Measurements from ENCODE around the gene RASA3. TPM values are rescaled to one million over a fixed set of nuclear protein-coding genes. Genes with fewer than 3 reads are reported as not detected.

Gene RASA3
- total RNA-seq, 1 donor from 2014 or later = 17.3 TPM

GRCh38 chr13:113945857-113946408 lies 186.5 kb downstream of the RASA3 start:
- intact Hi-C loops (cut with DNase I) = no loop called here
- no peaks in the 10 kb centered on the region for H3K36me3 ChIP-seq
- H3K27me3 ChIP-seq = no peaks in the 10 kb centered on the region
- H3K9me3 ChIP-seq = no peaks in the 10 kb centered on the region
- no peak overlapping the region for H3K4me3 ChIP-seq
- no peaks in the 10 kb centered on the region for H3K4me1 ChIP-seq
- DNase-seq = no peak
- no peak overlapping the region for H3K27ac ChIP-seq
- TF ChIP-seq CTCF (IDR thresholded peaks at IDR 0.05) = no peak
- no peak for ATAC-seq

GRCh38 chr13:113943821-113944565 lies 188.4 kb downstream of the RASA3 start:
- DNase-seq (no peak), ATAC-seq (no peak)
- H3K4me3 ChIP-seq = no peak overlapping the region
- H3K36me3 ChIP-seq = no peaks in the 10 kb centered on the region
- no peak for TF ChIP-seq CTCF (IDR thresholded peaks at IDR 0.05)
- no peaks in the 10 kb centered on the region for H3K4me1 ChIP-seq
- H3K27ac ChIP-seq = no peak overlapping the region
- no peaks in the 10 kb centered on the region for H3K27me3 ChIP-seq
- intact Hi-C loops (cut with DNase I) = no loop called here
- no peaks in the 10 kb centered on the region for H3K9me3 ChIP-seq

- H3K4me3 ChIP-seq = no peak overlapping the region
- H3K4me1 ChIP-seq = no peaks in the 10 kb centered on the region
- DNase-seq = no peak
- no peaks in the 10 kb centered on the region for H3K9me3 ChIP-seq
- no peak overlapping the region for H3K27ac ChIP-seq
- H3K36me3 ChIP-seq = no peaks in the 10 kb centered on the region
- no peak for ATAC-seq
- H3K27me3 ChIP-seq = no peaks in the 10 kb centered on the region
- TF ChIP-seq CTCF (IDR thresholded peaks at IDR 0.05) = no peak
- intact Hi-C loops (cut with DNase I) = no loop called here
Measured at GRCh38 chr13:113942591-113943103, 189.8 kb downstream of the RASA3 start.

- H3K9me3 ChIP-seq = no peaks in the 10 kb centered on the region
- no peak overlapping the region for H3K27ac ChIP-seq
- H3K4me1 ChIP-seq = no peaks in the 10 kb centered on the region
- intact Hi-C loops (cut with DNase I) = no loop called here
- TF ChIP-seq CTCF (IDR thresholded peaks at IDR 0.05) = no peak
- no peaks in the 10 kb centered on the region for H3K27me3 ChIP-seq
- H3K4me3 ChIP-seq = no peak overlapping the region
- no peak for ATAC-seq
- DNase-seq = no peak
- no peaks in the 10 kb centered on the region for H3K36me3 ChIP-seq
Measured at GRCh38 chr13:113941571-113942191, 190.7 kb downstream of the RASA3 start.

- no peak for DNase-seq
- Histone ChIP-seq H3K36me3 (no peaks in the 10 kb centered on the region), H3K4me1 (no peaks in the 10 kb centered on the region), H3K27me3 (peaks cover 8% of the 10 kb centered on the region), H3K4me3 (no peak overlapping the region), H3K27ac (no peak overlapping the region), H3K9me3 (no peaks in the 10 kb centered on the region)
- TF ChIP-seq CTCF (IDR thresholded peaks at IDR 0.05) = no peak
- ATAC-seq = no peak
- intact Hi-C loops (cut with DNase I) = no loop called here
Measured at GRCh38 chr13:113939944-113940297, 192.5 kb downstream of the RASA3 start.

Measured in upper lobe of right lung (tissue), 1 donor.